ENCODE results near the gene CEP19.

DNA sequence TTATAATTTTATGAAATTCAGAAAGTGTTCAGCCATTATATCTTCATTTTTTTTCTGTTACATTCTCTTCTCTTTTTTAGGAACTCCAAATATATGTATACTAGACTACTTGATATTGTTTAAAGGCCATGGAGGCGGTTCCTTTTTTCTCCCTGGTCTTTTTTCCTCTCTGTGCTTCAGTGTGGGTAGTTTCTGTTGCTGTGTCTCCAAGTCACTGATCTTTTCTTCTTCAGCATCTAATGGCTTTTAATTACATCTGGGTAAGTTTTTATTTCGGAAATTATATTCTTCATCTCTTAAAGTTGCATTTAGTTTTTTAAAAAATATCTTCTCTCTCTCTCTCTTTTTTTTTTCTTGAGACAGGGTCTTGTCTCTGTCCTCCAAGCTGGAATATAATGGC is 9.0 kb upstream of the CEP19 start:
- no peak for TF ChIP-seq POLR2AphosphoS5 (IDR thresholded peaks at IDR 0.05; ENCODE audit: borderline replicate concordance, low read depth, low read length)
- TF ChIP-seq EZH2 (IDR thresholded peaks at IDR 0.05) = no peak
- TF ChIP-seq FOXP2 (optimal IDR thresholded peaks at IDR 0.05; ENCODE audit: control extremely low read depth, extremely low read length, insufficient read depth) = no peak
